ENCODE data around the gene PKD1.

Gene PKD1

DNA sequence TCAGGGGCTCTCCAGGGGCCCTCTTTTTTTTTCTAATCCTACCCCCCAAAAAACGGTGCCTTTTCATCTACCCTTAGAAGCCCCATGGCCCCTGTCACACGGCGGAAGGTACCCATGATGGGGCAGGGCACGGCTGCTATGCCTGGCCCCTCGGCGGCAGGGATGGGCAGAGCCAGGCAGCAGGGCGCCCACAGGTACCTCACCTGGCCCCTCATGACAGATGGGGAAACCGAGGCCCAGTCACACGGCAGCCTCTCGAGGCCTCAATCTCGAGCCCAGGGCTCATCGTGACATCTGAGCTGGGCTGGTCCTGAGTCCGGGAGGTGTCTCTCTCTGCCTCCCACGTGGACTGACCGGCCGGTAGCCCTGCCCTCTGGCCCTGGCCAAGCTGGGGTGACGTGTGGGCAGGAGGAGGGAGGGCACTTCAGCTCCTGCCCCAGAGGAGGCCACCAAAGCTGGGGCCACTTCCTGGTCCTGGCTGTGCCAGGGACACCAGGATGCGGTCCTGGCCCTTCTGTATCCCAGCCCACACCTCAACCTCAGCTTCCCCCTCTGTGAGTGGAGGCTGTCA lies 31.5 kb upstream of the PKD1 start:
- no peak for DNase-seq

- no peak for DNase-seq
Measured at GRCh38 chr16:2166263-2167067, 30.8 kb upstream of the PKD1 start.

DNA sequence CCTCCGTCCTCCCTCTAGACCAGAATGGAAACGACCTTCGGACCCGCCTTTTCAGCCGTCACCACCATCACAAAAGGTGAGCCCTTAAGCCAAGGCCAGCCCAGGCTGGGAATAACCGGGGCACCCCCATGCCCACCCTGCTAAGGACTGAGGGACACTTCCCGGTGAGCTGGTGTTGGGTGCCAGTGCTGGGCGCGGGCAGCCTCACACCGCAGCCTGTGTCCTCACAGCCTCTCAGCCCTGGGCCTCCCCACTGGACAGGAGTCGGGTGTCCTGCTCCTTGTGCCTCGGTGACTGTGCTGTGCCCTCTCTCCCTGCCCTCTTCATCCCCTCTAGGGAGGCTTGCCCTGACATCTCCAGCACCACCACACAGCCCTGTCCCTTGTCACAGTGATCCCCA lies 30.2 kb upstream of the PKD1 start:
- no peak for DNase-seq

GRCh38 chr16:2163211-2163881 lies 27.6 kb upstream of the PKD1 start:
- DNase-seq: no peak

DNA sequence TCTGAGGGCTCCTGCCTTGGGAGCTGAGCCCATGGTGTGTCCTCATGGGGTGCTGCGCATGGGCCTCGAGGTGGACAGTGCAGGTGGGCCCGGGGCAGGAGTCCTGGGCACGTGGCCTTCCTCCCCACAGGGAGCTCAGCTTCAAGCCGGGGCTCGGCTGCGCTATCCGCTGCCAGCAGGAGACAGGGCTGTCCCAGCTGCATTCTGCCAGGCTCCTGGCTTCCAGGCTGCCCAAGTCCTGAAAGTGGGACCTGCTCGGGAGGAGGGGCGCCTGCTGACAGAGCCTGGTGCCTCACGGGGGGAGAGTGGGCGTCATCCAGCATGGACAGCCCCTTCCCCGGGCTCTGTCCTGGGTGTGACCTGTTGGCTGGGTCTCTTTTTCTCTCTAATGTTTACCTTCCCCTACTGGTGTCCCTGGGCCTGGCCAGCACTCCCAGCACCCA lies 27.0 kb upstream of the PKD1 start:
- no peak for DNase-seq

DNA sequence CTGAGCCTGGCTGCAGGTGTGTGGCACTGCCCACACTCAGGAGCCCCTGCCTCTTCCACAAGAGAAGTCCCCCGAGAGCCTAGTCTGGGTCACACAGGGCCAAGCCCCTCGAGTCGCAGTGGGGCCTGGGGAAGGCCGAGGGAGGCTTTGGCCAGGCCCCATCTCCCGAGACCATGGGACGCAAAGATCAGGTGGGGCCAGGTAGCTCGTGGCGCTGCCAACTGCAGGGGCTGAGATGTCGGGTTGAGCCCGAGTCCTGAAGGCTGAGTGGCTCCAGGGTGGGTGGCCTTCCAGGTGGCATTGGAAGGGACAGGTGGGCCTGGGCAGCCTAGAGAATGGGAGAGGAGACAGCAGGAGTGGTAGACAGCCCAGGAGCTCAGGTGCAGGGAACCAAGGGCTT lies 26.2 kb upstream of the PKD1 start:
- DNase-seq: no peak

- DNase-seq: no peak
Measured at GRCh38 chr16:2160915-2161551, 25.3 kb upstream of the PKD1 start.

DNA sequence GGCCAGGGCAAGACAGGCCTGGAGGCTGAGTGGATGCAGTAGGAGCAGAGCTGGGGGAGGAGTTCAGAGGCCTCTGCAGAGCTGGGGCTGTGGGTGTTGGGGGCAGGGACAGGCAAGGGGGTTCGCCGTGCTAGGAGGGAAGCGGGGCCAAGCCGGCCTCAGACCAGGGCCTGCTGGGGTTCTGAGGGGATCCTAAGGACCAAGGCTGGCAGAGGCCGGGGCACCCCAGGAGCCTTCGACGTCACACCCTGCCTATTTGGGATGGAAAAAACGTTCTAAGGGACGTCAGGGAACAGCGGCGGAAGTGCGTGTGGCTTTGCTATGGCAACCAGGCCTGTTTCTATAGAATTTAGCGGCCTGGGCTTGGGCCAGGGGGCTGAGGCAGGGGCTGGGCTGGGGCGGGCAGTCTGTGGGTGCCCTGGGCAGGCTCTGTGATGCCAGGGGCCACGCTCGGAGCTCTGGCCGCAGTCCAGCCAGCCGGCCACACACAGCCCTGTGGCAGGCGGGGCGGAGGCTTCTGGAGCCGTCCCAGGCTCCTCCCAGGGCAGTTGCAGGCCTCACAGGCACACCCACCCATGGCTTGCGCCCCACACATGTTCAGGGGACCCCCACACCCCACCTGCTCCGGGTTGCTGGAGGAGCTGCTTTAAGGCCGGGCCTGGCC lies 23.6 kb upstream of the PKD1 start:
- DNase-seq: no peak

DNA sequence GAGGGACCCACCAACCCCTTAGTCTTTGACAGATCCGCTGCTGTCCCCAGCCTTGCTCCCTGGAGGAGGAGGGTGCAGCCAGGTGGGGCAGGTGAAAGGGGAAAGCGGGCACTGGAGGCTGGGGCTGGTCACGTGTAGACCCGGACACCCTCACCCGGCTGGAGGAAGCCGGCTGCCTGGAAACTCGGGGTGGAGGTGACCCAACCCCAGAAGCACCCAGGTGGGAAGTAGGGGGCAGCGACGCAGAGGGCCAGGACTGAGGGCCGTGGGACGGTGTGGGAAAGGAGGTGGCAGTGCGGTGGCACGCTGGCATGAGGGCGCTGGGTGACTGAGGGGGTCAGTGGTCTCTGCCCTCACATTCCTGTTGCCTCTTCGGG lies 22.6 kb upstream of the PKD1 start:
- no peak for DNase-seq

GRCh38 chr16:2157480-2158261 lies 22.0 kb upstream of the PKD1 start:
- DNase-seq: no peak

GRCh38 chr16:2156849-2157224 lies 21.1 kb upstream of the PKD1 start:
- no peak for DNase-seq

DNA sequence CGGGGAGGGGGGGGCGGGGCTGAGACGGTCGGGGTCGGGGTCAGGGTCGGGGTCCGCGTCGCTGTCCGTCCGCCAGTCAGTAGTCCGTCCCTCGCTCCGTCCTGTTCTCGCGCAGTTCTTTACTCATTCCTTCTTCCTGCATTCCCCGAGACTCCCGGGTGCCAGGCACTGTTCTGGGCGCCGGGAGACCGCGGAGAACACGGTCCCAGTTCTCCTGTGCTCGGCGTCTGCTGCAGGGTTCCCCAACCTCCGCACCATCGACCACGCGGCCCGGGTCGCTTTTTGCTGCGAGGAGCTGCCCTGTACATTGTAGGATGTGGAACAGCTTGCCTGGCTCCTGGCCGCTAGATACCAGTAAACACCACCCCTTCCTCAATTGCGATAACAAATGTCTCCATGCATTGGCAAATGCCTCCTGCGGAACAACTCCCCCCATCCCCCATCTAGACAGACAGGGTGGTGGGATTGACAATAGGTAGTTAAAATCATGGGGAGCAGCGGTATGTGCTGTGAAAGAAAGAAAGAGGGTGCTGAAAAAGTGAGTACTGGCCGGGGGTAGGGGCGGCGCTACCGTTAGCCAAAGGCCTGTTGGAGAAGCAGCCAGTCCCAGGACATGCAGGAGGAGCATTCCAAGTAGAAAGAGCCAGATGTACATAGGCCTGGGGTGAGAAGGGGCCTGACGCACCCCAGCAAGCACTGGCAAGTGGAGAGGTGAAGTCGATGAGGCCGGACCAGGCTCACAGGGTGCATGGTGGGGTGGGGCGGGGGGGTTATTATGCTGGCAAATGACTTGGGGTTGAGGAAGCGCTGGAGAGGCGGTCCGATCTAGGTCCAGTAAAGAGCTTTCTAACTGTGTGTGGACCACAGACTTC lies 20.5 kb upstream of the PKD1 start:
- peak; percentile 16 for DNase-seq

GRCh38 chr16:2155091-2155950 lies 19.6 kb upstream of the PKD1 start, which contains the start of gene TRAF7:
TRAF7 (plus strand) TSS chr16:2155782; CDS start chr16:2163921, 8,139 bp downstream.
- peak; percentile 100 for DNase-seq

- DNase-seq: peak; percentile 58
Measured at GRCh38 chr16:2154533-2155090, 18.9 kb upstream of the PKD1 start.

DNA sequence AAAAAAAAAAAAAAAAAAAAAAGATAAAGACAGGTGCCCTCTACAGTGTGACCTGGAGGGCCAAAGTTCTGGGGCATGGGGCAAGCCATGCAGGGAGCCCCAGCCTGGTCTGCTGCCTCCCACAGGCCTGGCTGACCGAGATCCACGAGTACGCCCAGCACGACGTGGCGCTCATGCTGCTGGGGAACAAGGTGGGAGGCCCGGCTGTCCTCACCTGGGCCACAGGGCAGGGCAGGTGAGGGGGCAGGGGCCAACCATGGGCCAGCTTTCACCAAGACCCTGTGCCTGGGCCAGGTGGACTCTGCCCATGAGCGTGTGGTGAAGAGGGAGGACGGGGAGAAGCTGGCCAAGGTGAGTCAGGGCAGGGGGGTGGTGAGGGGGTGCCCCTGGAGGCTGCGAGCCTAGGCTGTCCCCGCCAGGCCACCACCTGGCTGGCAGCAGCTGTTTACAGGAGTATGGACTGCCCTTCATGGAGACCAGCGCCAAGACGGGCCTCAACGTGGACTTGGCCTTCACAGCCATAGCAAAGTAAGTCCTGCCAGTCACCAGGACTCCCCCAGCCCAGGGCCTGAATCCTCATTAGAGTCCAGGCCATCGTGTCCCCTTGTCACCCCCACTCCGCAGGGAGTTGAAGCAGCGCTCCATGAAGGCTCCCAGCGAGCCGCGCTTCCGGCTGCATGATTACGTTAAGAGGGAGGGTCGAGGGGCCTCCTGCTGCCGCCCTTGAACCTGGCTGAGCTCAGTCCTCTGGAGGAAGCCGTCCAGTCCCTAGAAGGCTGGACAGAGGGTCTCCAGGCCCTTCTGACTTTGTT lies 17.2 kb upstream of the PKD1 start:
- peak; percentile 56 for DNase-seq

GRCh38 chr16:2151188-2152091 lies 15.7 kb upstream of the PKD1 start:
- DNase-seq: peak; percentile 60

- DNase-seq: peak; percentile 69
Measured at GRCh38 chr16:2150418-2151187, 14.9 kb upstream of the PKD1 start.
